Right ventricle myocardium superior (tissue), 1 donor: ENCODE results near the gene ITPKB. TPM values are rescaled to one million over a fixed set of nuclear protein-coding genes. Genes with fewer than 3 reads are reported as not detected.

Experiments
- ATAC-seq: fragments of 200-7000 bp; cut with Tn5 transposase; one replicate; pipeline ENCODE4 v1.9.1; 2020; ENCODE audit warnings: mild to moderate bottlenecking; ENCODE audit not compliant: poor library complexity
- DNase-seq: peaks from one replicate; pipeline ENCODE4 v3.0.0-alpha.2; 2020
- intact Hi-C: fragments of 100-400 bp; cut with DNase I; formaldehyde crosslinking; loops from one replicate; pipeline ENCODE4 v1.11.2; 2022
- total RNA-seq: library from RNA; stranded (reverse); fragmentation: NEBNext Ultra II Directional; extraction: Animal tissue kit (Norgen Biotek cat#: 25700); gene quantifications from one replicate; pipeline ENCODE4 v1.2.1, GENCODE V29; 2021
- donor health status: DM: no; HTN: yes; CAD: no; lungs with severe emphysema.

The ITPKB gene
- total RNA-seq, 1 donor from 2014 or later = 21.2 TPM

GRCh38 chr1:226717256-226717909 lies 21.7 kb downstream of the ITPKB start:
- intact Hi-C loops = no loop called here
- ATAC-seq (peak; percentile 69), DNase-seq (peak; percentile 72)

- ATAC-seq (no peak), DNase-seq (no peak)
- intact Hi-C loops = no loop called here
Measured at GRCh38 chr1:226716577-226716976, 22.5 kb downstream of the ITPKB start.

GRCh38 chr1:226714148-226714547 lies 24.9 kb downstream of the ITPKB start:
- no peak for DNase-seq
- intact Hi-C loops = no loop called here
- no peak for ATAC-seq

- ATAC-seq (no peak), DNase-seq (no peak)
- intact Hi-C loops = no loop called here
Measured at GRCh38 chr1:226712742-226713419, 26.2 kb downstream of the ITPKB start.

- intact Hi-C loops = no loop called here
- ATAC-seq = no peak
- DNase-seq = no peak
Measured at GRCh38 chr1:226711976-226712741, 26.9 kb downstream of the ITPKB start.

DNA sequence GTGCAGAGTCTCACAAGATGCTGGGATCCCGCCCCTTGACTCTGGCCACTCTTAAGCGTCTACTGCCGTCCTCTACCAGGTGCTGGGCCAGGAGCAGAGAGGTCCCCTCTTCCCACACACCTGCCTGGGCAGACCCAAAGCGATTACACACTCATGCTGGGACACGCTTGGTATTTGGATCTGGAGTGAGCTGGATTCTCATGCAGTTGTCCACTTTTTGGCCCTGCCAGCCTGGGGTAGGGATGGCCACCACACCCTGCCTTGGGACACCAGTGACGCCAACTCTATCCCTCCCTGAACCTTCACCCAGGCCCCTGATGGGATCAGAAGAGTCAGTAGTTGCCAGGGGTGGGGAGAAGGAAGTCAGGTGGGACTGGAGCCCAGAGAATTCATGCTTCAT lies 28.6 kb downstream of the ITPKB start:
- no peak for ATAC-seq
- intact Hi-C loops = no loop called here

DNA sequence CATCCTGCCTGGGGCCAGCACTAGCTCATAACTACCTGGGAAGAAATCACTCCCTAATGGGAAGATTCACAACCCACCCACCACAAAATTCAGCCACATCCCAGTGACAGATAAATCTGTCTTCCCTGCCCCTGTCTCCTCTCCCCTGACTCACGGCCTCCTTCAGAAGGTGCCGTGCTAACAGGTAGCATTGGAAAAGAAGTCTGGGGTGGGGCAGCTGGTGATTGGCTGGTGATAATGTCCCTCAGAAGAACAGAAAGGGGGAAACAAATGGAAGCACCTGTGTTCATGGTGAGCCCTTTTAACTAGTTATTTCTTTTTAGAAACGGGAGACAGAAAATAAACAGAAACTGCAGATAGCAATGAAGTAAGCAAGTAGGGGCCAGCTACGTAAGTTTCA lies 29.1 kb downstream of the ITPKB start:
- DNase-seq = no peak
- intact Hi-C loops = no loop called here
- ATAC-seq = no peak

More for the DNA sequence above, 28.6 kb downstream of the ITPKB start:
- no peak for DNase-seq

DNA sequence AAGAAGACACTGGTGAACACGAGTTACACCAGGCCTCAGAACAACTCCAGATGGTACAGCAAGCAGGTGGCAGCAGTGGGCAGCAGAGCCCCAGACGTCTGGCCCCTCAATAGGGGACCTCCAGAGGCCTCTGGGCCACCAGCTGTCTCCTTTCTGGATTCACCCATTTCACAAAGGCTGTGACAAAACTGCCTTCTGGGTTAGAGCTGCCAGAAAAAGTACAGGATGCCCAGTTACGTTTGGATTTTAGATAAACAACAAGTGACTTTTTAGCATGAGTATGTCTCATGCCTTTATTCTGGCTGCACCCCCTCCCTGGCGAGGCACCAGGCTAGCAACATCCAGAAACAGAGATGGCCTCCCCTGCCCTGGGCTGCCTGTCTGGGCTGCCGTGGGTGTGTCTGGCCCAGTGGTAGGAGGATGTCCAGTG lies 30.1 kb downstream of the ITPKB start:
- ATAC-seq (no peak), DNase-seq (no peak)
- intact Hi-C loops = no loop called here

- no peak for ATAC-seq
- DNase-seq = no peak
- intact Hi-C loops = no loop called here
Measured at GRCh38 chr1:226708342-226708780, 30.7 kb downstream of the ITPKB start.

DNA sequence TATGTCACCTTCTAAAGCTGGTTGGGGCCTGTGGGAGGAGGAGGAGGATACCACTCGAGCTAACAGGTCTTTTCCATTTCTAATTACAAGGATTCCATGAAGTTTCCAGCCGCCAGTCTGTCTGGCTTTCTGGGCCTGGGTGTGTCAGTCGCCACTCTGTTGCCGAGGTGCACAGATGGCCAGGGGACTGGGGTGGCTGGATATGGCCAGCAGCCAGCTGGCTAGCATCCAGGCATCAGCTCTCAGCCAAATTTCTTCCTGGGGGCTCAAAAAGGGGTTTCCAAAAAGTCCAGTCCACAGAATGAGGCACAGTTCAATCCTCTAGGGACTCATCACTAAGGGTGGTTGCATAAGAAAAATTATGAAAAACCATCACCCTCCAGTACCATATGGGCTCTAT lies 32.4 kb downstream of the ITPKB start:
- ATAC-seq (no peak), DNase-seq (no peak)
- intact Hi-C loops = no loop called here

DNA sequence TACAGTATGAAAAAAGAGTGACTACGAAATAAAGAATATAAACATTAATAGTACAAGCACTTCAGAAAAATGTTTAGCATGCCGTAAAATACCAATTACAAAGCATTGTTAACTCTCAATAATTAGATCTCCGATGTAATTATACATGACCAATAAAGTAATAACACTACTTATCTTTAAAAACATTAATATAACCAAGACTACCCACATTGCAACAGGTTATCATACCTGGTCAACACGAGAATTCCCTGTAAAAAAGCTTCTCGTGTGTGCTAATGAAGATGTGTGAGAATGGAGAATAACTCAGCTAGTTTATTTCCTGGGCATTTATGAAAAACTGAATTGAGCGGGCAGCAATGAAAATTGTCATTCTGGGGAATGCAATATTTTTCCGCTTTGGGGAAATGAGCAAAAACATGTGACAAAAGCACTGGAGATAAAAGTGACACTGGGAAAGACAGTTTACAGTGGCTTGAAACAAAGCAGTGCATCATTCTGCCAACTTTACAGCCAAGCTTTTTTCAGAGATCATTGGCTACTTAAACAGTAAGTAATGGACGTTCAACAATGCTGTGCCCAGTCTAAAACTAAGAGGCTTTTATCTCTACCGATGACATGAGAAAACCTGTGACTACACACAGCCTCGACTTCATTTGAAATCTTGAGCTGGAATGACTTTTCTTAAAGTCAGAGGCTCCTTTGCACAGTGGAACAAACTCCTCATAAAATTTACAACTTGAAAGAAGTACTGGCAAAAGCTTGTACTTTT lies 34.7 kb downstream of the ITPKB start:
- no peak for DNase-seq
- intact Hi-C loops = no loop called here
- no peak for ATAC-seq

GRCh38 chr1:226702957-226703831 lies 35.9 kb downstream of the ITPKB start:
- peak; percentile 96 for ATAC-seq
- DNase-seq = peak; percentile 87
- intact Hi-C loops = no loop called here

DNA sequence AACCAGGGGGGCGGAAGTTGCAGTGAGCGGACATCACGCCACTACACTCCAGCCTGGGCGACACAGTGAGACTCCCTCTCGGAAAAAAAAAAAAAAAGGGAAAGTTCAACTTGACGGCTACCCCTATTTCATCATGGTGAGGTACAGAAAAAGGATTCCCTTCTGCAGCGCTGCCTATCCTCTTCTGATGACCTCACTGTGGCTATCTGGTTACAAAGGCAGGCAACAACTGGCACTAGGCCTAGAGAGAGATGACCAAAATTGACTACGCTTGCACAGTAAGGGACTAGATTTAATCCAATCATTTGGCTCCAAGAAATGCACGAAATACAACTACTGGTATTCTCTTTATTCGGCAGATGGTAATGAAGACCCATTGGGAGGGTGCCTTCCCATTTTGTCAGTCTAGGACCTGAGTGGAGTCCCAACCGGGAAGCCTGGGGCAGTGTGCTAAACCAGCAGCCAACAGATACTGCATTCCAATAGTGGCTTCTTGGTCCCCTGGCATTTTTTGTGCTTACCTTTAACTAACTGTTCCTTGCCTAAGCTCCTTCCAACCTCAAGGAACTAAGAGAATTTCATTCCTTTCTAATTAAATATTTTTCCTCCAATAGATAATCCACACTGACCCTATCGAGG lies 36.6 kb downstream of the ITPKB start:
- peak; percentile 52 for ATAC-seq
- no peak for DNase-seq
- intact Hi-C loops = no loop called here

DNA sequence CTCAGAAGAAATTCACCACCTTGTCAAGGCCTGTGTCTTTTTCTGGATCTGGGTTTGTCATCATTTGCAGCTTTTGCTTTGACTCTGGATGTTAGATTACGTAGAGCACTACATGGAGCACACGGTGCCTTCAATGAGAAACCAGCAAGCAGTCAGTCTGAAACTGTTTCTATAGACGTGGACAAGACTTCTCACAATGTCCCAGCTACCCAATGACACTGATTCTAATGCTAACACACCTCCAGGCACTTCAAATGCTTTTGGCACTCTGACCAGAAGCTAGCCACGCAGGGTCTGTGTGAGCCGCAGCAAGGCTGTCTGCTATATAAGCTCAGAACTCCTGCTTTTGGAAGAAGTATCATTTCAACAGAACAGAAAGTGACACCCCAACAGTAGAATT lies 38.2 kb downstream of the ITPKB start:
- intact Hi-C loops = no loop called here
- ATAC-seq = no peak

GRCh38 chr1:226699166-226699565 lies 39.9 kb downstream of the ITPKB start:
- no peak for ATAC-seq
- intact Hi-C loops = no loop called here
- no peak for DNase-seq

More for the DNA sequence above, 38.2 kb downstream of the ITPKB start:
- DNase-seq = no peak

- ATAC-seq (no peak), DNase-seq (no peak)
- intact Hi-C loops = no loop called here
Measured at GRCh38 chr1:226698659-226699058, 40.4 kb downstream of the ITPKB start.

- DNase-seq (no peak), ATAC-seq (no peak)
- intact Hi-C loops = no loop called here
Measured at GRCh38 chr1:226697929-226698544, 41.0 kb downstream of the ITPKB start.
